B cell (primary cell): Measurements from ENCODE around the gene CD1B.

Experiments
- EZH2 ChIP-seq: IDR thresholded peaks from 2 replicates; pipeline ENCODE4 v1.6.1; 2012; ENCODE audit warnings: borderline replicate concordance, low read depth, mild to moderate bottlenecking, moderate library complexity, low read length; ENCODE audit not compliant: insufficient read depth, poor library complexity, severe bottlenecking
- TF ChIP-seq, protein P1 (sequence below): fragments of 200-600 bp; IDR thresholded peaks from one replicate; pipeline ENCODE4 v1.8.0; 2022; ENCODE audit warnings: antibody characterized with exemption, mild to moderate bottlenecking

DNA sequence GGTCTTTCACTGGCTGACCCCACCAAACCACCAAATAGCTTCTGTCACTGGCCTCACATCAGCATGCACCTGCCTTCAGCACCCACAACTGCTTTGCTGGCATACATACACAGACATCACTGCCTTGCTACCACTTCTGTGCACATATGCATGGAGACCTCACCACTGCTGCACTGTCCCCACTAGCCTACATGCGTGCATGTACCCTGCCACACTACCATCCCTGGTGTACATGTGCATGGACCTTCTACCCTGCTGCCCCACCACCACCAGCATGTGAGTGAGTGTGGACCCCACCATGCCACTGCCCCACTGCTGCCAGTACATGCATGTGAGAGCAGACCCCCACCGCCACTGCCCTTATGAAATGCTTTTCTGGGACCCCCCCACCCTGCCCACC is 35.5 kb downstream of the CD1B start:
- TF ChIP-seq, protein P1, sequence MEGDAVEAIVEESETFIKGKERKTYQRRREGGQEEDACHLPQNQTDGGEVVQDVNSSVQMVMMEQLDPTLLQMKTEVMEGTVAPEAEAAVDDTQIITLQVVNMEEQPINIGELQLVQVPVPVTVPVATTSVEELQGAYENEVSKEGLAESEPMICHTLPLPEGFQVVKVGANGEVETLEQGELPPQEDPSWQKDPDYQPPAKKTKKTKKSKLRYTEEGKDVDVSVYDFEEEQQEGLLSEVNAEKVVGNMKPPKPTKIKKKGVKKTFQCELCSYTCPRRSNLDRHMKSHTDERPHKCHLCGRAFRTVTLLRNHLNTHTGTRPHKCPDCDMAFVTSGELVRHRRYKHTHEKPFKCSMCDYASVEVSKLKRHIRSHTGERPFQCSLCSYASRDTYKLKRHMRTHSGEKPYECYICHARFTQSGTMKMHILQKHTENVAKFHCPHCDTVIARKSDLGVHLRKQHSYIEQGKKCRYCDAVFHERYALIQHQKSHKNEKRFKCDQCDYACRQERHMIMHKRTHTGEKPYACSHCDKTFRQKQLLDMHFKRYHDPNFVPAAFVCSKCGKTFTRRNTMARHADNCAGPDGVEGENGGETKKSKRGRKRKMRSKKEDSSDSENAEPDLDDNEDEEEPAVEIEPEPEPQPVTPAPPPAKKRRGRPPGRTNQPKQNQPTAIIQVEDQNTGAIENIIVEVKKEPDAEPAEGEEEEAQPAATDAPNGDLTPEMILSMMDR: no peak
- no peak for TF ChIP-seq EZH2
